Erythroblast (primary cell): Measurements from ENCODE around the gene DMD.

Experiments used
- DNase-seq, 2 experiments: peaks; one replicate each; lab custom pipeline; 2025; lab: John Stamatoyannopoulos, UW
- GATA1 ChIP-seq: IDR thresholded peaks from 2 replicates; pipeline ENCODE4 v1.6.1; 2011; ENCODE audit warnings: low read depth, mild to moderate bottlenecking, control low read depth, low read length, moderate library complexity
- POLR2A ChIP-seq: IDR thresholded peaks from 2 replicates; pipeline ENCODE4 v1.6.1; 2011; ENCODE audit warnings: mild to moderate bottlenecking, low read length

The DMD gene

GRCh38 chrX:31527455-31528126, 1683.8 kb downstream of the DMD start:
- no peak for DNase-seq
- no peak for TF ChIP-seq GATA1
- no peak for TF ChIP-seq POLR2A

DNA sequence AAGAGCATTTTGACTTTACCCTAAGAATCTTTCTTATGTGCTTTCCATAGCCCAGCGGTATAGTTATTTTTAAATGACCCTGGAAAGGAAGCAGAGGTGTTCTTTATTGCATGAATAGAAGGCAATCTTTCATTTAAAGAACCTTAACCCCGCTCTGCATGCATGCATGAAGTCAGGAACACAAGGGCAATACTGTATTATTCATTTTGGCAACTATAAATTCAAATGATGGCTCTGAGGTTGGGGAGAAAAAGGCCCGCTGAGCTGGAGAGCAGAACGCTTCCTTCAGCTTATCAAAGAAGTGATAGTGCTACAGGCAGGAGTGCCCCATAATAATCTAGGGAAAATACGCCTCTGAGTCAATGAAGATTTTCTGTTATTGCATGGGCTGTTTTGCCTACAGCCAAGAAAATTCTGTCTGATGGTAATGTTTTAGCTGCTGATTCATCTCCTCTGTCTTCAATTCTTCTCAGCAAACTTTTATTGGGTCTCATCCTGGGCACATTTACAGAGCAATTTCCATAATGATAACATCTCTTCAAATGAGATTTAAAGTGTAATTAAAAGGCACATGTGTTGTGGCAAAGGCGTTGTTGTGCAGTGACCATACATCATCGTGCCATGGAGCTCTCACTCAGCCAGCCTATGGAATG, 1687.3 kb downstream of the DMD start:
- no peak for DNase-seq
- TF ChIP-seq POLR2A (no peak), GATA1 (no peak)

DNA sequence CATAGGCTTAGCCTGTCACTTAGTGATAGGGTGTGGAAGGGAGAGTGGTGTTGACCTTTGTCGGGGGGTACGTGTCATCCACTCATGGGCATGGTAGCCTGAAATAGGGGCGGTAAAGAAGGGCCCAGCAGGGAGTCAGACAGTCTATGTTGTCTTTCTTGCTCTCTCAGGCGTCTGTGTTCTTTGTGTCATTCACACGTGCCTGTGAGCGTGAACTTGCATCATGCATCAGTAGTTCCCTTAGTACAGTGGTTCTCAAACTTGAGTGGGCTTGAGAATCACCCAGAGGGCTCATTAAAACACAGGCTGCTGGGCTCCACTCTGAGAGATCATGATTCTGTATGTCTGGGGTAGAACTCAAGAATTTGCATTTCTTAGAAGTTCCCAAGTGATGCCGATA, 1688.6 kb downstream of the DMD start:
- TF ChIP-seq POLR2A (no peak), GATA1 (no peak)
- no peak for DNase-seq

- no peak for DNase-seq
- TF ChIP-seq GATA1 (no peak), POLR2A (no peak)
Observed at GRCh38 chrX:31521941-31522340, 1689.4 kb downstream of the DMD start.

- no peak for TF ChIP-seq GATA1
- TF ChIP-seq POLR2A, result no peak
- no peak for DNase-seq
Observed at GRCh38 chrX:31516527-31516926, 1694.8 kb downstream of the DMD start.

DNA sequence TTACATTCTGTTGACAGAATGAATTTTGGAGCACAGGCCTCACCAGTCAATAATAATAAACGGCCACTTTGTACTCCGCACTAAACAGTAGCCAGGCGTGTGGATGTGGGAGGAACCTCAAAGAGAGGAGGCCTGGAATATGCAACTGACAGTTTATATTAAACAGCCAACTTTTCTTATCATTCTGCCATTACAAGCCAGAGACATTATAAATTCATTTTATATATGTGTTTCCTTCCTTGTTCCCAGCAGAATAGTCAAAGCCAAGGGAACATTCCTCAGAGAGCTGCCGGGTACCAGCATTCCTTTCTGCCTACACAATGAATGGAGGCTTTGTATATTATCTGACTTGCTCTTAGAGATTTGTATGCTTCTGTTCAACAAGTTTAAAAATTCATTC, 1703.0 kb downstream of the DMD start:
- no peak for DNase-seq

DNA sequence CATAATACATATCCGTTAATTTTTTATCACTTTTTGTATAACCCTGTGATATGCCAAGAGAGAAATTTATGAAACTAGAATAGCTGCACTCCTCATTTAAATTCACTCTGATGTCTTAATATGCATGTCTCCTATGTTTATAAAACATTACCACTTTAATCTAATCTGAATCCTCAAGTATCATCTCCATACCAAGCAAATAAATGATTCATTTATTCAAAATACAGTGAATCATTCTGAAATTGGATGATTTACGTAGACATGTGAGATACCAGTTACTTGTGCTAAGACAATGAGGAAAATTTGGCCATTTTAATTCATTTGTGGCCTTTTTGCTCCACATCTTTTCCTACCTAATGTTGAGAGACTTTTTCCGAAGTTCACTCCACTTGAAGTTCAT, 1704.4 kb downstream of the DMD start:
- TF ChIP-seq GATA1 (no peak), POLR2A (no peak)
- DNase-seq, result no peak

More for the DNA sequence above, 1703.0 kb downstream of the DMD start:
- no peak for TF ChIP-seq POLR2A
- no peak for TF ChIP-seq GATA1

GRCh38 chrX:31506360-31506759, 1705.0 kb downstream of the DMD start:
- no peak for DNase-seq

GRCh38 chrX:31500921-31501320, 1710.4 kb downstream of the DMD start:
- DNase-seq, result no peak
- TF ChIP-seq POLR2A, result no peak
- no peak for TF ChIP-seq GATA1

More at GRCh38 chrX:31506360-31506759, 1705.0 kb downstream of the DMD start:
- TF ChIP-seq POLR2A (no peak), GATA1 (no peak)

DNA sequence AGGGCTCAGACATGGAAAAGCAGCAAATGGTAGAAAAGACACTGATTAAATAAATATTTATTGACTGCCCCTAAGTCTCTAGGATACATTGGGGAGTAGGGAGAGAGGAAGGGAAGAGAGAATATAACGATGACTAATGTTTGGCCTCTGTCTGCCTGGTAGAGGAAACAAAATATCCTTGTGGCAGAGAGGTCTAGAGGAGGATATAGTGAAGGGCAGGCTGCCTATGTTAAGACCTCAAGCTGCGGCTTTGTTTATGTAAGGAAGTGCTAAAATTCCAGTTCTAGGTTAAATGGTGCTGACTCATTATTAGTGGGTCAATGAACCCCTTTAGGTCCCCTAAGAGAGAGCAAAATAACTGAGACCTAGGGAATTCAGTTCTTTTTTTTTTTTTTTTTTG, 1712.2 kb downstream of the DMD start:
- no peak for DNase-seq

DNA sequence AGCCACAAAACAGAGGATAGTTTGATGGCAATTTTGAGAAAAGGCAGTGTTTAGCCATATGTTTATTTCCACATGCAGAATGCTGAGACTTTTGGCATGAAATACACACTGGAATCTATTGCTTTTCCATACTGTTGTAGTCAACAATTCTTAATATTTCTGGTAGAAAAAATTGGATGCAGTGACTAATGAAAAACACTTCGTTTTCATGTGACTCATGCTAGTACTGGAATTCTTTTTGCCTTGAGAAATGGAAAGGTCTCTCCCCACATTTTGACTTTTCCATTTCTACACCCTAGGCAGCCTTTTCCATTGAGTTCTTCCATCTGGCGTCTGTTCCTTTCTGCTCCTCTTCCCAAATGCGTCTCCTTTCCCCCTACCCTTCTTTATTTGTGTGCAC, 1714.3 kb downstream of the DMD start:
- DNase-seq, result no peak
- TF ChIP-seq GATA1, result no peak
- TF ChIP-seq POLR2A, result no peak

More for the DNA sequence above, 1712.2 kb downstream of the DMD start:
- TF ChIP-seq GATA1 (no peak), POLR2A (no peak)

GRCh38 chrX:31487951-31488350, 1723.4 kb downstream of the DMD start:
- no peak for TF ChIP-seq GATA1
- TF ChIP-seq POLR2A, result no peak
- DNase-seq, result no peak

GRCh38 chrX:31483336-31483735, 1728.0 kb downstream of the DMD start:
- TF ChIP-seq POLR2A, result no peak
- TF ChIP-seq GATA1, result no peak
- DNase-seq, result no peak

- no peak for DNase-seq
- TF ChIP-seq POLR2A, result no peak
- no peak for TF ChIP-seq GATA1
Observed at GRCh38 chrX:31480696-31481095, 1730.7 kb downstream of the DMD start.
